Gastrocnemius medialis (tissue), 4 donors: ENCODE results near the gene WDR82.

ENCODE experiments used
- CTCF ChIP-seq, 5 experiments: fragments of 450-650 bp in 3 of 5; fragments of 200-600 bp in 2 of 5; sonication (generic) in 2 of 5; IDR thresholded peaks in 4 of 5; conservative IDR thresholded peaks in 1 of 5; 1 replicate in 4 of 5; 2 replicates in 1 of 5; pipeline ENCODE4 v1.5.1; 2016 to 2019; ENCODE audit warnings: antibody characterized with exemption in 5 of 5, mild to moderate bottlenecking in 3 of 5, moderate library complexity in 3 of 5
- POLR2A ChIP-seq, 2 donors: fragments of 450-650 bp; IDR thresholded peaks; one replicate each; pipeline ENCODE4 v1.6.1; 2017; ENCODE audit warnings: antibody characterized with exemption in 2 of 2, mild to moderate bottlenecking in 2 of 2, moderate library complexity in 2 of 2

GRCh38 chr3:52313774-52314188 is 35.3 kb upstream of the WDR82 start:
- TF ChIP-seq CTCF (IDR thresholded peaks at IDR 0.05 in 4 of 5, conservative IDR thresholded peaks at IDR 0.05 in 1 of 5) (no peak), POLR2A (IDR thresholded peaks at IDR 0.05) (no peak)
